Bronchial epithelial cell (primary cell): Measurements from ENCODE around the gene NRDE2. TPM values are rescaled to one million over a fixed set of nuclear protein-coding genes. Genes with fewer than 3 reads are reported as not detected.

Source experiments
- DNase-seq: peaks from one replicate; pipeline ENCODE4 v3.0.0-alpha.2; 2010; ENCODE audit warnings: low read depth
- FAIRE-seq: peaks from 2 replicates; lab custom pipeline; 2011; peaks lifted over from hg19 to GRCh38; lab: Jason Lieb, UNC
- H3K27me3 ChIP-seq: 2 replicates; pipeline ENCODE4 v1.5.1; 2011; ENCODE audit warnings: low read length; ENCODE audit not compliant: control insufficient read depth, insufficient read depth
- H3K36me3 ChIP-seq: 2 replicates; pipeline ENCODE4 v1.5.1; 2011; ENCODE audit warnings: low read length; ENCODE audit not compliant: control insufficient read depth, insufficient read depth
- H3K4me3 ChIP-seq: 2 replicates; pipeline ENCODE4 v1.5.1; 2011; ENCODE audit warnings: mild to moderate bottlenecking, low read depth, low read length, control low read depth
- CTCF ChIP-seq: IDR thresholded peaks from 2 replicates; pipeline ENCODE4 v1.5.1; 2011; ENCODE audit warnings: mild to moderate bottlenecking, moderate library complexity, low read length, control low read depth, inconsistent platforms; ENCODE audit not compliant: insufficient read depth, severe bottlenecking
- total RNA-seq: library from RNA; depleted of rRNA; stranded (reverse); fragments of >200 nt; gene quantifications from 2 replicates; pipeline ENCODE4 v1.2.1, GENCODE V29; 2014

The NRDE2 gene
- total RNA-seq, 1 donor from 2014 or later: 6.1 TPM

- no peak overlapping the region for H3K4me3 ChIP-seq
- TF ChIP-seq CTCF: no peak
- FAIRE-seq (no peak), DNase-seq (peak; percentile 72)
- H3K36me3 ChIP-seq: no peaks in the 10 kb centered on the region
- no peaks in the 10 kb centered on the region for H3K27me3 ChIP-seq
These were observed 5.2 kb upstream of the NRDE2 start for GRCh38 chr14:90336985-90337384.

GRCh38 chr14:90336401-90336800, 4.7 kb upstream of the NRDE2 start:
- no peak for TF ChIP-seq CTCF
- H3K4me3 ChIP-seq: no peak overlapping the region
- H3K36me3 ChIP-seq: no peaks in the 10 kb centered on the region
- H3K27me3 ChIP-seq: no peaks in the 10 kb centered on the region
- FAIRE-seq: no peak
- no peak for DNase-seq

- no peak for DNase-seq
- FAIRE-seq: no peak
- no peak for TF ChIP-seq CTCF
- Histone ChIP-seq H3K36me3 (no peaks in the 10 kb centered on the region), H3K4me3 (peak overlapping the region; percentile 59), H3K27me3 (no peaks in the 10 kb centered on the region)
These were observed 487 bp upstream of the NRDE2 start for GRCh38 chr14:90332271-90332584.

GRCh38 chr14:90330203-90331196, 1.2 kb downstream of the NRDE2 start:
- no peaks in the 10 kb centered on the region for H3K27me3 ChIP-seq
- no peak for DNase-seq
- TF ChIP-seq CTCF: no peak
- no peaks in the 10 kb centered on the region for H3K36me3 ChIP-seq
- FAIRE-seq: no peak
- peak overlapping the region; percentile 59 for H3K4me3 ChIP-seq

GRCh38 chr14:90321891-90322290, 9.8 kb downstream of the NRDE2 start:
- Histone ChIP-seq H3K4me3 (no peak overlapping the region), H3K27me3 (no peaks in the 10 kb centered on the region), H3K36me3 (no peaks in the 10 kb centered on the region)
- FAIRE-seq (no peak), DNase-seq (no peak)
- no peak for TF ChIP-seq CTCF
